Gastroesophageal sphincter (tissue), 3 donors: Measurements from ENCODE around the gene RAB5IF.

Experiments
- EP300 ChIP-seq: sonication (generic); formaldehyde crosslinking; IDR thresholded peaks from one replicate; pipeline ENCODE4 v1.6.1; 2017; ENCODE audit warnings: antibody characterized with exemption, mild to moderate bottlenecking
- POLR2A ChIP-seq, 2 donors: fragments of 450-650 bp; IDR thresholded peaks; one replicate each; pipeline ENCODE4 v1.6.1; 2017; ENCODE audit warnings: antibody characterized with exemption in 2 of 2, mild to moderate bottlenecking in 2 of 2, moderate library complexity in 1 of 2
- POLR2AphosphoS5 ChIP-seq: sonication (generic); formaldehyde crosslinking; IDR thresholded peaks from one replicate; pipeline ENCODE4 v1.6.1; 2017; ENCODE audit warnings: antibody characterized with exemption
- TF ChIP-seq, protein P1 (sequence below), 4 experiments: fragments of 200-600 bp in 2 of 4; fragments of 450-650 bp in 2 of 4; sonication (generic) in 1 of 4; IDR thresholded peaks; one replicate each; pipeline ENCODE4 v1.5.1; 2017 to 2019; ENCODE audit warnings: antibody characterized with exemption in 4 of 4, mild to moderate bottlenecking in 2 of 4, moderate library complexity in 2 of 4

DNA sequence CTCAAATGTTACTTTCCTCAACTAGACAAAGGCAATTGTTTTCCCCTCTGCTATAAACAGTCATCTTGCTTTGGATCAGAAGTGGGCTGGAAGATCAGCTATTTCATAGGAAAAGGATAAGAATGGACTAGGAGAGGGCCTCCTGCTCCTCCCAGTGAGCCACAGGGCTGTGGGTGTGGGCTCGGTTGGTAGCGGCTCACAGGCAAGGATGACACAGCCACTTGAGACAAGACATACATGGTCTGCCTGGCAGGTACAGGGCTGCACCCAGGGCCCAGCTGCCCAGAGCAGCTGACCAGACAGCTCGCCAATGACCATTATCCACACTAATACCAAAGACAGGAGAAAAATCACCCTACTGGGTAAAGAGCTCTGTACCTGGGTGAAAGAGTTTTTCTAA, 49.4 kb downstream of the RAB5IF start:
- no peak for TF ChIP-seq EP300
- TF ChIP-seq, protein P1, sequence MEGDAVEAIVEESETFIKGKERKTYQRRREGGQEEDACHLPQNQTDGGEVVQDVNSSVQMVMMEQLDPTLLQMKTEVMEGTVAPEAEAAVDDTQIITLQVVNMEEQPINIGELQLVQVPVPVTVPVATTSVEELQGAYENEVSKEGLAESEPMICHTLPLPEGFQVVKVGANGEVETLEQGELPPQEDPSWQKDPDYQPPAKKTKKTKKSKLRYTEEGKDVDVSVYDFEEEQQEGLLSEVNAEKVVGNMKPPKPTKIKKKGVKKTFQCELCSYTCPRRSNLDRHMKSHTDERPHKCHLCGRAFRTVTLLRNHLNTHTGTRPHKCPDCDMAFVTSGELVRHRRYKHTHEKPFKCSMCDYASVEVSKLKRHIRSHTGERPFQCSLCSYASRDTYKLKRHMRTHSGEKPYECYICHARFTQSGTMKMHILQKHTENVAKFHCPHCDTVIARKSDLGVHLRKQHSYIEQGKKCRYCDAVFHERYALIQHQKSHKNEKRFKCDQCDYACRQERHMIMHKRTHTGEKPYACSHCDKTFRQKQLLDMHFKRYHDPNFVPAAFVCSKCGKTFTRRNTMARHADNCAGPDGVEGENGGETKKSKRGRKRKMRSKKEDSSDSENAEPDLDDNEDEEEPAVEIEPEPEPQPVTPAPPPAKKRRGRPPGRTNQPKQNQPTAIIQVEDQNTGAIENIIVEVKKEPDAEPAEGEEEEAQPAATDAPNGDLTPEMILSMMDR (IDR thresholded peaks at IDR 0.05): no peak
- TF ChIP-seq POLR2A (IDR thresholded peaks at IDR 0.05): no peak
- no peak for TF ChIP-seq POLR2AphosphoS5
